Esophagus (tissue), 2 donors: Measurements from ENCODE around the gene HDAC5. TPM values are rescaled to one million over a fixed set of nuclear protein-coding genes. Genes with fewer than 3 reads are reported as not detected.

Experiments
- H3K27ac ChIP-seq, 2 donors: one replicate each; pipeline ENCODE4 v1.5.1; 2013; ENCODE audit warnings: low read depth in 2 of 2, mild to moderate bottlenecking in 2 of 2, inconsistent platforms in 1 of 2, low read length in 1 of 2, moderate library complexity in 1 of 2
- H3K27me3 ChIP-seq, 2 donors: one replicate each; pipeline ENCODE4 v1.6.1; 2013; ENCODE audit warnings: low read length in 2 of 2, control low read depth in 1 of 2, mild to moderate bottlenecking in 1 of 2; ENCODE audit not compliant: insufficient read depth in 2 of 2, control insufficient read depth in 1 of 2
- H3K36me3 ChIP-seq, 2 donors: one replicate each; pipeline ENCODE4 v1.6.1; 2013; ENCODE audit warnings: low read length in 1 of 2; ENCODE audit not compliant: control insufficient read depth in 2 of 2, insufficient read depth in 2 of 2
- H3K4me1 ChIP-seq, 2 donors: one replicate each; pipeline ENCODE4 v1.6.1; 2013; ENCODE audit warnings: low read length in 1 of 2; ENCODE audit not compliant: control insufficient read depth in 2 of 2, insufficient read depth in 2 of 2
- H3K4me3 ChIP-seq, 2 donors: one replicate each; pipeline ENCODE4 v1.5.1; 2013; ENCODE audit warnings: low read length in 2 of 2, mild to moderate bottlenecking in 2 of 2, low read depth in 1 of 2, moderate library complexity in 1 of 2
- H3K9me3 ChIP-seq, 2 donors: one replicate each; pipeline ENCODE4 v1.6.1; 2013; ENCODE audit warnings: mild to moderate bottlenecking in 2 of 2, low read depth in 1 of 2, low read length in 1 of 2, moderate library complexity in 1 of 2; ENCODE audit not compliant: control insufficient read depth in 2 of 2, insufficient read depth in 1 of 2
- WGBS, 2 donors: extraction: QIAGEN DNeasy Blood & Tissue Kit; methylation state at CpG; one replicate each; pipeline ENCODE4 v1.1.7; 2013; 5-methylcytosine and 5-hydroxymethylcytosine counted together
- polyA plus RNA-seq, 2 donors: library from polyadenylated mRNA; stranded (reverse); fragments of 200-250 nt; gene quantifications; one replicate each; pipeline ENCODE4 v1.2.3, GENCODE V29; 2013
- donor health status: healthy with polysubstance abuse.
- donor health status: Bipolar disorder and iron deficiency.

HDAC5 gene
- polyA plus RNA-seq, 2 donors = 45.7 to 54.7 TPM

DNA sequence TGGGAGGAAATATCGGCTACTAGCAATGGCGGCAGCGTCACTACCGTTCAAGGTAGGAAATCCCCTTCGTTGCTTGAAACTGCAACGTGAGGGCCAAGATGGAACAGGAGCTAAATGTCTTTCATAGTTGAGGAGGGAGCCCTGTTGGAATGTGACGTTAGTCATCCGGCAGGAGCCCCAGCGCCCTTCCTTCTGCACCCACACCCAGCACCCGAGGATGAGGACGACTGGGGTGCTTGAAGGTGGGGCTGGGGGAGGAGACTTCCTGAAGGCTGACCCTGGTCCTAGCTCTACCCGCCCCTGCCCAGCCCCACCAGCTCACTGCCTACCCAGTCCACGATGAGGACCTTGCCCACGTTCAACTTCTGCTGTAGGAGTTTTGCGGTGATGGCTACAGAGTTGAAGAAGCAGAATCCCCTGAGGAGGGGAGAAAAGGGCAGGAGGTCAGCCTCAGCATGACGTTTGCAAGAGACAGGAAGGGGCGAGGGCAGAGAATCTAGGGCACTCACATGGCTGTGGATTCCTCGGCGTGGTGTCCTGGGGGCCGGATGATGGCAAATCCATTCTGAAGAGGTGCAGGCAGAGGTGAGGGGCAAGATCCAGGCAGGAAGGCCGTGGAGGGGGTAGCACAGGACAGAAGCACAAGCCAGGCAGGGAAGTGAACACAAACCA, 41.0 kb downstream of the HDAC5 start:
- Histone ChIP-seq H3K4me3 (no peak overlapping the region), H3K27ac (no peak overlapping the region), H3K36me3 (peaks cover 31 to 65% of the 10 kb centered on the region in 2 donors), H3K27me3 (no peaks in the 10 kb centered on the region), H3K9me3 (no peaks in the 10 kb centered on the region), H3K4me1 (peaks cover 4 to 5% of the 10 kb centered on the region in 2 donors)
- WGBS, 2 donors = 80 to 84% methylated on average over 21 of the region's 21 CpGs

DNA sequence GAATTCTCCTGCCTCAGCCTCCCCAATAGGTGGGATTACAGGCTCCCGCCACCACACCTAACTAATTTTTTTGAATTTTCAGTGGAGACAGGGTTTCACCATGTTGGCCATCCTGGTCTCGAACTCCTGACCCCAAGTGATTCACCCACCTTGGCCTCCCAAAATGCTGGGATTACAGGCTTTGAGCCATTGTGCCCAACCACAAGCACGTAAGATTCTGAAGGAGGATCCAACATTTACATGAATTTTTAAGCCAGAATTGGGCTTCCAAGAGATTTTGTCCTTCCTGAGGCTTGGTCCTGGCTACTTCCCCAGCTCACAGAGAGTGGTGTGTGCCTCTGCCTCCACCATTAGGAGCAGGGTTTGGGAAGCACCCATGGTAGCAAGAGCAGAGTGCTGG, 41.8 kb downstream of the HDAC5 start:
- H3K27me3 ChIP-seq = no peaks in the 10 kb centered on the region
- H3K4me1 ChIP-seq = no peaks in the 10 kb centered on the region
- 85 to 91% methylated on average over 3 of the region's 3 CpGs for WGBS, 2 donors
- no peak overlapping the region for H3K27ac ChIP-seq
- H3K36me3 ChIP-seq = peaks cover 31 to 69% of the 10 kb centered on the region in 2 donors
- H3K4me3 ChIP-seq = no peak overlapping the region
- H3K9me3 ChIP-seq = no peaks in the 10 kb centered on the region

DNA sequence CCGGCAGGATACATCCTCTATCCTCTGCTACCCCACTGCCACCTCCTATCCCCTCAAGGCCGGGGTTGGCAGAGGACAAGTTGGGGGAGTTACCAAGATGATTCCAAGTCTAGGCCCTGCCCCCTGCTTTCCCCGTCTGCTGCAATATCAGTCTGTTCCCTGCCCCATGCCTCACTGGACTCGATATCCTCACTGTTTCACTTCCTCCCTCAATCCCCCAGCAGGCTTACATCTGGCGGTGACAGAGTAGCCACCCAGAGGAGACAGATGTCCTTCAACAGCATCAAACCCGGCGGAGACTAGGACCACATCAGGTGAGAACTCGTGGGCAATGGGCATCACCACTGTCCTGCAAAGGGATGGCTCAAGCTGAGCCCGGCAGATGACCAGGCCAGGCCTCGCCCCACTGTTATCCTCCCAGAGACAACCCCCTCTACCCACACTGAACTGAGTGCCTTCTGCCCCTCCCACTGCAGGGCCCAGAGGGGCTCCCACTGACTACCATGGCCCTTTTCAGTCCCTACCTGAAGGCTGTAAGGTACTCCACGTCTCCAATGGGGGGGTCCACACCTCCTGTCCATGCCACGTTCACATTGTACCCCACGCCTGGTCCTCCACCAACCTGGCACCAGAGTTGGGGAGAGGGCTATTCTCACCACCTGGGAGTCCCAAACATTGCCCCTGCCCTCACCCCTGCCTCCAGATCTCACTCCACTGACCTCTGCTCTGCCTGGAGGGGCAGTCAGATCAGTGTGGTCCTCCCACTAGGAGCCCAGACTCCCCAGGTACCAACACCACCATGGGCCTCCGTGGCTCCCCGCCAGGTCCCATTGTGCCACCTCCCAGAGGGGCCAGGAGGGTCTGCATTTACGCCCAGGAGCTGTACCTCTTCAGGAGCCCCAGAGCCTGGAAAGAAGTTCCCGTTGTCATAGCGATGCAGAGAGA, 43.3 kb downstream of the HDAC5 start:
- peaks cover 31 to 76% of the 10 kb centered on the region in 2 donors for H3K36me3 ChIP-seq
- no peak overlapping the region for H3K4me3 ChIP-seq
- WGBS, 2 donors = 85 to 87% methylated on average over 18 of the region's 18 CpGs
- no peak overlapping the region for H3K27ac ChIP-seq
- no peaks in the 10 kb centered on the region for H3K27me3 ChIP-seq
- H3K4me1 ChIP-seq = no peaks in the 10 kb centered on the region
- no peaks in the 10 kb centered on the region for H3K9me3 ChIP-seq

DNA sequence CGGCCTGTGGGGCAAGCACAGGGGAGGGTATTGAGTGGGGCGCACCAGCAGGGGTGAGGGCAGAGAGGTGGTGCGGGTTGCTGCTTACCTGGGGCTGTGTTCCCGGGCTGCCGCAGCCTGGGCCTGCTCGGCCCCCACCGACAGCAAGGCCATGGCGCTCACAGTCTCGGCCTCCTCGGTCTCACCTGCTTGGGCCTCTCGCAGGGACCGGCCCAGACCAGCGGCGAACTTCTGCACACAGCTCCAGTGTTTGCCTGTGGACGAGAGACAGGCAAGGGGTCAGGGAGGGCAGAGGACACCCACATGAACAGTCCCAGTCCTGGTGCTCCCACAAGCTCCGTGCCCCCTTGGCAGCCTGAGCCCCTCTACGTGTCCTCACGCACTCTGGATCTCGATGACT, 45.0 kb downstream of the HDAC5 start:
- Histone ChIP-seq H3K27me3 (no peaks in the 10 kb centered on the region), H3K36me3 (peaks cover 26 to 70% of the 10 kb centered on the region in 2 donors), H3K4me1 (peaks cover 0 to 4% of the 10 kb centered on the region in 2 donors), H3K9me3 (no peaks in the 10 kb centered on the region), H3K4me3 (no peak overlapping the region), H3K27ac (no peak overlapping the region)
- WGBS, 2 donors = 91% methylated on average over 19 of the region's 19 CpGs

DNA sequence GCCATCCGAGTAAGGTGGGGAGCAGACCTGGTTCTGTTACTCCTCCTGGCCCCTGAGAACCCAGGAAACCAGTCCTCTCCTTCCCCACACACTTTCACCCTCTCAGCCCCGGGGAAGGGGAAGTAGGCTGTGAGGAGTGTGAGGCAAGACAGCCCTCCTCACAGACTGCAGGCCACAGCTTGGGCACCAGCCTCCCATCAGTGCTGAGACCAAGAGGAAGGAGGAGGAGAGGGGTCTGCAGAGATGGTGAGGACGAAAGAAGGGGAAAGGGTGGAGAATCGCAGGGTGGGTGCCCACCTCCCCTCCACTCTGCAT, 45.9 kb downstream of the HDAC5 start:
- Histone ChIP-seq H3K4me1 (peaks cover 0 to 4% of the 10 kb centered on the region in 2 donors), H3K27me3 (no peaks in the 10 kb centered on the region), H3K36me3 (peaks cover 22 to 64% of the 10 kb centered on the region in 2 donors), H3K4me3 (no peak overlapping the region), H3K9me3 (no peaks in the 10 kb centered on the region), H3K27ac (no peak overlapping the region)
- 64 to 68% methylated on average over 4 of the region's 4 CpGs for WGBS, 2 donors

DNA sequence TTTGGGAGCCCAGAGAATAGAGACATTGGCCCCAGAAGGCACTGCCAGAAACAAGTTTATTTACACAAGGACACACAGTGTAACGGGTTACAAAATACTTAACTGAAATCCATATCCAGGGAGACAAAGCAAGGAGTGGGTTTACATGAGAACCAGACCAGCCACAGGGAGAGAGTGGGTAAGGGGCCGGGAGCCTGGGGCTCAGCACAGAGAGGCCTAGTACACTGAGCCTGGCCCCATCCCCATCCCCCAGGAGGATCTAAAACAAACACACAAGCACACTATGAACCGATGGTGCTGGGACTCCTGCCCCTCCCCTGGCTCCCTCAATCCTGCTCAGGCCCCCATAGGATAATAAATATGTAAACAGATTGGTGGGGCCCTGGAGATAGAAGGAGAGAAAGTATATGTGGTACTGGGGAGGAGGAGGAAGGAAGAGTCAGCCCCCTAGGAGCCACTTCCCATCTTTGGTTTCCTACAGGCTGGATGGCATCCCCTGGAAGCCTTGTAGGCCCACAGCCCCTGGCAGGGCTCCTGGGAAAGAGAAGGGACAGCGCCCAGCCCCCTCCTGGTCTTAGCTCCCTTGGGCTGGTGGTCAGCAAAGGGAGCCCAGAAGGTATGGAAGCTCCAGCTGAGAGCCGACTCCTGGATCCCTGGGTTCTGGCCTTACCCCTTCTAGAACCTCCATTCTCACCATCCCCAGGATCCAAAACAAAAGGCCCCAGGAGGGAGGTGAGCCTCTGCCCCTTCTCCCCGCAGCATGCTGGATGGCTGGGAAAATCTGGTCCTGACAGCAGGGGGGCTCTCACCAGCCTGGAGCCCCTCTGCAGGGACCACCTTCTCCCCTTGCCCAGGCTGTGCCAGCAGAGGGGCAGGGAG, 46.5 kb downstream of the HDAC5 start:
- H3K27ac ChIP-seq = peak overlapping the region in 1 of 2 donors; percentile 10
- peaks cover 18 to 58% of the 10 kb centered on the region in 2 donors for H3K36me3 ChIP-seq
- 67 to 71% methylated on average over 6 of the region's 6 CpGs for whole genome bisulfite sequencing, 2 donors

DNA sequence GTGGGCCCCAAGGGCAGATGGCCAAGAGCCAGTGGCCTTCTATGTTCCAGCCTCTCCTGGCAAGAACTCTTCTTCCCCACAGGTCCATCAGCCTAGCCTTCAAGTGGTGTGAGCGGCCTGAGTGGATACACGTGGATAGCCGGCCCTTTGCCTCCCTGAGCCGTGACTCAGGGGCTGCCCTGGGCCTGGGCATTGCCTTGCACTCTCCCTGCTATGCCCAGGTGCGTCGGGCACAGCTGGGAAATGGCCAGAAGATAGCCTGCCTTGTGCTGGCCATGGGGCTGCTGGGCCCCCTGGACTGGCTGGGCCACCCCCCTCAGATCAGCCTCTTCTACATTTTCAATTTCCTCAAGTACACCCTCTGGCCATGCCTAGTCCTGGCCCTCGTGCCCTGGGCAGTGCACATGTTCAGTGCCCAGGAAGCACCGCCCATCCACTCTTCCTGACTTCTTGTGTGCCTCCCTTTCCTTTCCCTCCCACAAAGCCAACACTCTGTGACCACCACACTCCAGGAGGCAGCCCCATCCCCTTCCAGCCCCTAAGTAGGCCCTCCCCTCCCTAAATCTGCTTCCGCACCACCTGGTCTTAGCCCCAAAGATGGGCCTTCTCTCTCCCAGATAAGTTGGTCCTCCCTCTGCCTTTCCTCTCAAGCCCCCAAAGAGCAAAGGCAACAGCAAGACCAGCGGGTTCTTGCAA, 47.7 kb downstream of the HDAC5 start:
- Histone ChIP-seq H3K9me3 (no peaks in the 10 kb centered on the region), H3K4me3 (no peak overlapping the region), H3K27ac (no peak overlapping the region), H3K27me3 (no peaks in the 10 kb centered on the region), H3K36me3 (peaks cover 17 to 54% of the 10 kb centered on the region in 2 donors), H3K4me1 (peaks cover 0 to 9% of the 10 kb centered on the region in 2 donors)
- WGBS, 2 donors = 72 to 79% methylated on average over 10 of the region's 10 CpGs

More for the DNA sequence above, 46.5 kb downstream of the HDAC5 start:
- no peaks in the 10 kb centered on the region for H3K9me3 ChIP-seq
- no peaks in the 10 kb centered on the region for H3K27me3 ChIP-seq
- H3K4me3 ChIP-seq = no peak overlapping the region
- H3K4me1 ChIP-seq = peaks cover 0 to 4% of the 10 kb centered on the region in 2 donors

DNA sequence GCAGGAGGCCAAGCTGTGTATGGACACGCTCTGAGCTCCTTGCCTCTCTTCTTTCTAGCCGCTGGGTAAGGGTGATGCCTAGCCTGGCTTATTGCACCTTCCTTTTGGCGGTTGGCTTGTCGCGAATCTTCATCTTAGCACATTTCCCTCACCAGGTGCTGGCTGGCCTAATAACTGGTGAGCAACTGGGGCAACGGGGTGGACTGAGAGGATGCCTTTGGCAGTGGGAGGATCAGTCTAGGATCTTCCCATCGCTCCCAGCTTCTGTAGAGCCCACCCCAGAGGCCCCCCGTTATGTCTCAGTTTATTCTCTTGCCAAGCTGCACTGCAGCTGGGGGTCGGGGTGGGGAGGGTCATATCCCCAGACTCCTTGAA, 48.5 kb downstream of the HDAC5 start:
- WGBS, 2 donors = 85 to 92% methylated on average over 9 of the region's 9 CpGs
- Histone ChIP-seq H3K9me3 (no peaks in the 10 kb centered on the region), H3K4me1 (peaks cover 0 to 9% of the 10 kb centered on the region in 2 donors), H3K27ac (no peak overlapping the region), H3K4me3 (no peak overlapping the region), H3K27me3 (no peaks in the 10 kb centered on the region), H3K36me3 (peaks cover 12 to 45% of the 10 kb centered on the region in 2 donors)
